Measurements from ENCODE around the gene TMEM106C. TPM values are rescaled to one million over a fixed set of nuclear protein-coding genes. Genes with fewer than 3 reads are reported as not detected.
A peak's percentile ranks its signal among the peaks of the same experiment; 100 is the strongest.

Gene TMEM106C
- total RNA-seq, 1 donor from 2014 or later: 30.0 TPM

GRCh38 chr12:47946413-47947323, 16.7 kb upstream of the TMEM106C start:
- no peak for TF ChIP-seq EZH2 (IDR thresholded peaks at IDR 0.05; ENCODE audit: insufficient read depth, low read length)
- no peak for TF ChIP-seq CTCF (IDR thresholded peaks at IDR 0.05; ENCODE audit: insufficient read depth, low read depth, low read length)
- peak overlapping the region; percentile 41 for H3K27ac Mint-ChIP-seq (ENCODE audit: unreplicated experiment)
- DNase-seq (ENCODE audit: low read depth): peak; percentile 9
- no peak overlapping the region for H3K27ac ChIP-seq (ENCODE audit: low read depth, low read length)
- H4K20me1 ChIP-seq (ENCODE audit: insufficient read depth, low read length): no peaks in the 10 kb centered on the region
- H3K9me3 Mint-ChIP-seq (ENCODE audit: unreplicated experiment): no peaks in the 10 kb centered on the region
- H3K4me3 ChIP-seq (ENCODE audit: insufficient read depth, low read depth, low read length): no peak overlapping the region
- H3K36me3 ChIP-seq (ENCODE audit: insufficient read depth, low read length): no peaks in the 10 kb centered on the region
- H2AFZ ChIP-seq (ENCODE audit: low read depth, low read length): peak overlapping the region; percentile 17
- H3K9ac ChIP-seq (ENCODE audit: low read length): no peak overlapping the region
- H3K27me3 Mint-ChIP-seq (ENCODE audit: low read depth, unreplicated experiment): peaks cover 40% of the 10 kb centered on the region
- no peaks in the 10 kb centered on the region for H3K79me2 ChIP-seq (ENCODE audit: insufficient read depth, low read length)
- H3K4me2 ChIP-seq (ENCODE audit: low read length): peak overlapping the region; percentile 45
- no peaks in the 10 kb centered on the region for H3K27me3 ChIP-seq (ENCODE audit: insufficient read depth, low read length)
- no peak for FAIRE-seq
- H3K4me3 Mint-ChIP-seq (ENCODE audit: unreplicated experiment): no peak overlapping the region
- no peaks in the 10 kb centered on the region for H3K36me3 Mint-ChIP-seq (ENCODE audit: low read depth, unreplicated experiment)
- H3K4me1 ChIP-seq (ENCODE audit: insufficient read depth, low read length): no peaks in the 10 kb centered on the region
- H3K9me3 ChIP-seq (ENCODE audit: insufficient read depth, low read depth, low read length): no peaks in the 10 kb centered on the region
- peaks cover 25% of the 10 kb centered on the region for H3K4me1 Mint-ChIP-seq (ENCODE audit: low read depth, unreplicated experiment)

GRCh38 chr12:47947341-47947740, 16.1 kb upstream of the TMEM106C start:
- FAIRE-seq: no peak
- no peak overlapping the region for H3K9ac ChIP-seq (ENCODE audit: low read length)
- peaks cover 25% of the 10 kb centered on the region for H3K4me1 Mint-ChIP-seq (ENCODE audit: low read depth, unreplicated experiment)

More at GRCh38 chr12:47947341-47947740, 16.1 kb upstream of the TMEM106C start:
- Histone ChIP-seq H3K4me1 (ENCODE audit: insufficient read depth, low read length) (no peaks in the 10 kb centered on the region), H3K27me3 (ENCODE audit: insufficient read depth, low read length) (no peaks in the 10 kb centered on the region), H3K4me2 (ENCODE audit: low read length) (no peak overlapping the region), H3K36me3 (ENCODE audit: insufficient read depth, low read length) (no peaks in the 10 kb centered on the region), H4K20me1 (ENCODE audit: insufficient read depth, low read length) (no peaks in the 10 kb centered on the region), H3K4me3 (ENCODE audit: insufficient read depth, low read depth, low read length) (no peak overlapping the region), H3K9me3 (ENCODE audit: insufficient read depth, low read depth, low read length) (no peaks in the 10 kb centered on the region), H2AFZ (ENCODE audit: low read depth, low read length) (no peak overlapping the region), H3K27ac (ENCODE audit: low read depth, low read length) (no peak overlapping the region), H3K79me2 (ENCODE audit: insufficient read depth, low read length) (no peaks in the 10 kb centered on the region)
- Mint-ChIP-seq H3K36me3 (ENCODE audit: low read depth, unreplicated experiment) (no peaks in the 10 kb centered on the region), H3K4me3 (ENCODE audit: unreplicated experiment) (no peak overlapping the region), H3K27me3 (ENCODE audit: low read depth, unreplicated experiment) (peaks cover 38% of the 10 kb centered on the region), H3K9me3 (ENCODE audit: unreplicated experiment) (no peaks in the 10 kb centered on the region), H3K27ac (ENCODE audit: unreplicated experiment) (no peak overlapping the region)
- TF ChIP-seq CTCF (IDR thresholded peaks at IDR 0.05; ENCODE audit: insufficient read depth, low read depth, low read length) (no peak), EZH2 (IDR thresholded peaks at IDR 0.05; ENCODE audit: insufficient read depth, low read length) (no peak)
- no peak for DNase-seq (ENCODE audit: low read depth)
